GM19238 (cell line): ENCODE results near the gene RELL2.

Experiments
- DNase-seq: peaks from one replicate; pipeline ENCODE4 v3.0.0; 2011; ENCODE audit warnings: low spot score; ENCODE audit not compliant: insufficient read length

The RELL2 gene

GRCh38 chr5:141618804-141619554, 17.8 kb upstream of the RELL2 start, which contains the start of gene DIAPH1:
Gene DIAPH1, minus strand, starts transcription at chr5:141619000. Its CDS starts 86 bp downstream, at chr5:141618914.
- peak; percentile 90 for DNase-seq

GRCh38 chr5:141623186-141623585, 13.6 kb upstream of the RELL2 start:
- DNase-seq: peak; percentile 37

- DNase-seq: no peak
Measured at GRCh38 chr5:141623611-141624010, 13.2 kb upstream of the RELL2 start.

- DNase-seq: no peak
Measured at GRCh38 chr5:141628175-141628788, 8.5 kb upstream of the RELL2 start.

- DNase-seq: no peak
Measured at GRCh38 chr5:141630570-141631140, 6.1 kb upstream of the RELL2 start.

GRCh38 chr5:141632650-141633049, 4.1 kb upstream of the RELL2 start:
- no peak for DNase-seq

GRCh38 chr5:141633871-141634561, 2.8 kb upstream of the RELL2 start:
- no peak for DNase-seq

GRCh38 chr5:141634720-141635119, 2.1 kb upstream of the RELL2 start:
- no peak for DNase-seq

- DNase-seq: no peak
Measured at GRCh38 chr5:141635646-141636045, 1.2 kb upstream of the RELL2 start.

GRCh38 chr5:141636106-141636412, 738 bp upstream of the RELL2 start:
- DNase-seq: no peak

GRCh38 chr5:141637123-141637766, 448 bp downstream of the RELL2 start:
- peak; percentile 35 for DNase-seq

GRCh38 chr5:141637767-141638419, 1.1 kb downstream of the RELL2 start:
- DNase-seq: peak; percentile 41

GRCh38 chr5:141638771-141639170, 2.0 kb downstream of the RELL2 start:
- DNase-seq: no peak

GRCh38 chr5:141639357-141640050, 2.7 kb downstream of the RELL2 start:
- no peak for DNase-seq

- no peak for DNase-seq
Measured at GRCh38 chr5:141640051-141640415, 3.2 kb downstream of the RELL2 start.

GRCh38 chr5:141640698-141641097, 3.9 kb downstream of the RELL2 start:
- DNase-seq: no peak

- DNase-seq: peak; percentile 31
Measured at GRCh38 chr5:141641634-141642267, 5.0 kb downstream of the RELL2 start.

GRCh38 chr5:141646026-141646425, 9.2 kb downstream of the RELL2 start:
- DNase-seq: no peak

- DNase-seq: no peak
Measured at GRCh38 chr5:141647242-141647641, 10.4 kb downstream of the RELL2 start.

- DNase-seq: no peak
Measured at GRCh38 chr5:141647851-141648250, 11.1 kb downstream of the RELL2 start.
